GM18873 (cell line): ENCODE measurements around the gene MCM3AP.
A peak's percentile ranks its signal among the peaks of the same experiment; 100 is the strongest.

ENCODE experiments used
- ATAC-seq: cut with Tn5 transposase; IDR thresholded peaks from one replicate; pipeline ENCODE4 v1.9.1; 2021; ENCODE audit warnings: mild to moderate bottlenecking, moderate library complexity, moderate number of reproducible peaks; ENCODE audit not compliant: unreplicated experiment, low FRiP score

Gene MCM3AP

GRCh38 chr21:46285206-46285661 lies at the start of gene MCM3AP:
TSS of gene MCM3AP (minus strand) at chr21:46285611. CDS start at chr21:46285286, 325 bp downstream.
- ATAC-seq, result no peak

GRCh38 chr21:46334351-46335140 lies 49.1 kb upstream of the MCM3AP start:
- ATAC-seq, result no peak

DNA sequence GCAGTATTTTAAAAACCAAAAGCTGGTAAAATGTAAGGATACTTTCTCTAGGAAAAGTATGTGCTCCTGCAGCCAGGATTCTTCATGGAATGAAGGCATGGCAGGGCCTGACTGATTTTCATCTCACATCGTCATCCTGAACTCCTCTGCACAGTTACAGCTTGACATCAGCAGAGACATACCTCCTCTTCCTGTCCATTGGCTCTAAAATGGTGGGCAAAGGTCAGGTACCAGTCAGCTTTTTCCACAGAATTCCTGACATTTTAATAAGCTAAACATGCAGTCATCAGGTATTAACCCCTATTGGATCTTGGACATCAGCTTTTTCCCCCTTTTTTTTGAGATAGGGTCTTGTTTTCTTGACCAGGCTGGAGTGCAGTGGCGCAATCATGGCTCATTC lies 44.4 kb upstream of the MCM3AP start:
- ATAC-seq, result no peak

- ATAC-seq, result no peak
These were observed 42.7 kb upstream of the MCM3AP start for GRCh38 chr21:46328151-46328550.

DNA sequence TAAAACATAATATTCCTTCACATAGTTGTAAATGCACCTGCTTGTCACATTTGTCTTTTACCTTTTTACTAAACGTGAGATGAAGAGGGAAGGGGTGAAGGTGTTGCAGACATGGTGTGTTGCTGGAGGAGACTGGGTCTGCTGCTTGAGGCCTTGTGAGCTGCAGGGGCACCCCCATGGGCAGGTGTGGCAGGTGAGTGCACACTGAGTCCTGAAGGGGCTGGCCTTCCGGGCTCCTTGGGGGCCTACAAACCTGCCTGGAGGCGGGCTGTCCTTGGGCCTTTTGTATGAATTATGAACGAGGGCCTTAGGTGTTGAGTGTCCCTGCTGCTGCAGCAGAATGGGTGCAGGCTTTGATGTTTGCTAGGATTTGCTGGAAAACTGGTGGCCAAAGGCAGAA lies 42.3 kb upstream of the MCM3AP start:
- no peak for ATAC-seq

DNA sequence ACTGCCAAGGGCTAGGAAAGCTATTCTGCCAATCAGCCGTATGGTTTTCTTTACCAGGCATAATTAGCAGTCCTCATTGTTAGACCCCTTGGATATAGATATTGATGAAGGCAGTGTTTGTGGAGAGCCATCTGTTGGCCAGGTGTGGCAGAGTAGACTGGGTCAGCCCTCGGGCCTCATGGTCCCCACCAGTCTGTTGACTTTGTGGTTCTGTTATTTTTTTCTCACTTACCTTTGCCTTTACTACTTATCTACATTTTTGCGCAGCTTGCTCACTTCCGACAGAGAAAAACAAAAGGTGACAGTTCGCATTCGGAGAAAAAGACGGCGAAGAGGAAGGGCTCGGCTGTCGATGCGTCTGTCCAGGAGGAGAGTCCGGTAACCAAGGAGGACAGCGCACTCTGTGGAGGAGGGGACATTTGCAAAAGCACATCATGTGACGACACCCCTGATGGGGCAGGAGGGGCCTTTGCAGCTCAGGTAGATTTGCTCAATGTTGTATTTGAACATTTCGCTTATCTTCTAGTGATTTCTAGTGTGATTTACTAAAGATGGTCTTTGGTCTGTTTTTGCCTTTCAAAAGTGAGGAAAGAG lies 40.8 kb upstream of the MCM3AP start:
- no peak for ATAC-seq

GRCh38 chr21:46325073-46325912 lies 39.9 kb upstream of the MCM3AP start:
- no peak for ATAC-seq

GRCh38 chr21:46324390-46325072 lies 39.1 kb upstream of the MCM3AP start:
- peak; percentile 28 for ATAC-seq

DNA sequence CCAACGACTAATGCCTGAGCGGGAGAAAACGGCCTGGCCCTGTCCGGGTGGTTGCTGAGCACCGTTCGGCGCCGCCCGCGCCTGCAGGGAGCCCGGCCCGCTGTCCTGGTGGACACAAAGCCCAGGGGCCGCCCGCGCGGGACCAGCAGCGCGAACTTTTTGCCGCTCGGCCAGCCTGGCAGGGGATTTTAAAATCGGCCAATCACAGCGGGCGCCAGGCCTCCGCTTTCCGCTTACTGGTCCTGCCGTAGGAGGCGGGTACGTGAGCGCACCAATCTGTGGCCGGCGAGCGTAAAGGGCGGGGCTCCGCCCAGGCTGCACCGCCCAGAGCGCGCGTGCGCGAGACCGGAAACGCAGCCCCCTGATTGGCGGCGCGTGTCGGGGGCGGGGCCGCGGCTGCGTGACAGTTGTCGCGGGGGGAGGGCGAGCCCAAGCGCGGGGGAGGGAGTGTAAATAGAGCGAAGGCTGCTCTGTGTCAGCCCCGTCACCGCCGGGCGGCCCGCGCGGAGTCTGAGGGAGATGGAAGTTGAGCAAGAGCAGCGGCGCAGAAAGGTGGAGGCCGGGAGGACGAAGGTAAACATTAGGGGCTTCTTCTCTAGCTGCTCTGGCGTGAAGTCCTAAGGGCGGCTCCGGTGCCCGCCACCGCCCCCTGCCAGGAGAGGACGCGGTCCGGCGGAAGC lies 38.4 kb upstream of the MCM3AP start, which contains the start of the genes C21orf58 and PCNT:
Gene C21orf58, minus strand, starts transcription at position 161 of the 680 bp plus-strand sequence. CDS start 1,132 bp downstream, outside the sequence.
Gene PCNT, plus strand, starts transcription at position 447 of the 680 bp plus-strand sequence. Its CDS starts 73 bp downstream, at position 520.
- peak; percentile 83 for ATAC-seq

DNA sequence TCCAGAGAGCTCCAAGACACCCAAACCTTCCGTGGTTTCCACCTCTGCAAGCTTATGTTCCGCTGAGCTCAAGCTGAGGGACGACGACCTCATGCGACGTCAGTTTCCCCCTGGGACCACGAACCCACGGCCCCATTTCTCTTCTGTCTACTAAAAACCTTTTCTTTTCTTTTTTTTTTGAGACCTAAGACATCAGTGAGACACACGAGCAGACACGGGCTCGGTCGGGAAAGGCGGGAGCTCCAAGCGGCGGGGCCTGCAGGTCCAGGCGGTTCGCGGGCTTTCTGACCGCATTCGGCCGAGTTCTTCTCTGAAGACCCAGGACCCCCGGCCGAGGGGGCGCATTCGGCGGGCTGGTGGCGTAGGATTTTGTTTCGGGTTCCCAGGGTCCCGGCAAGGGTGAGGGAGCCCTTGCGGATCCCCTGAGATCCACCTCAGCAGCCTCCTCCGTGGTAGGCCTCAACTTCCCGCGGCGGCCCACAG lies 37.9 kb upstream of the MCM3AP start:
- ATAC-seq, result no peak

GRCh38 chr21:46322351-46323226 lies 37.2 kb upstream of the MCM3AP start:
- no peak for ATAC-seq

- ATAC-seq, result no peak
These were observed 35.0 kb upstream of the MCM3AP start for GRCh38 chr21:46320331-46320801.

- no peak for ATAC-seq
These were observed 33.8 kb upstream of the MCM3AP start for GRCh38 chr21:46319186-46319585.

- ATAC-seq, result no peak
These were observed 33.0 kb upstream of the MCM3AP start for GRCh38 chr21:46318464-46318845.

GRCh38 chr21:46317710-46318463 lies 32.5 kb upstream of the MCM3AP start:
- no peak for ATAC-seq

GRCh38 chr21:46316708-46317324 lies 31.4 kb upstream of the MCM3AP start:
- no peak for ATAC-seq

DNA sequence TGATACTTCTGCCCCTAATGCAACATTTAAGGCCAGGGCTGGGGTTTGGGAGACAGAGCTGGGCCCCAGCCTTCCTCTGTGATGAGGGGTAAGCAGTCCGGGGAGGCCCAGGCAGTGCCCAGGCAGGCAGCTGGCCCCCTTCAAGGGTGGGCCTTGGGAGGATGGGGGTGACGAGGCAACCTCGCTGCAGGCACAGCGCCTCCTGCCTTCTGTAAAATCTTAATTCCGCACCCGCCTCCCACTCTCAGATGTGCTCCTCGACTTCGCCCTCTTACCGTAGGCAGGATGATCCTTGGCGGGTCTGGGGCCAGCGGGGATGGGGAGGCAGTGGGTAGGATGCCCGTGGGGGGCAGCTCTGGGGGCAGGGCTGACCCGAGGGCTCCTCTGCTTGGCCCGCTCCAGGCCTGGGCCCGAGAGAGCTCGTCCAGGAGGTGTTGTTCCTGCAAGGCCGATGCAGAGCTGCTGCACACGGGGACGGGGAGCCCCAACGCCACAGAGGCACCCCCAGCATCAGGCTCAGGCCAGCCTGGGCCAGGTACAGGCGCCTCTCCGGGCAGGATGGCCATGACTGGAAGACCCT lies 29.1 kb upstream of the MCM3AP start:
- no peak for ATAC-seq
